D721Med (cell line): ENCODE measurements around the gene TBC1D5.

Source experiments
- DNase-seq: peaks from one replicate; pipeline ENCODE4 v3.0.0; 2011; ENCODE audit warnings: low spot score; ENCODE audit not compliant: insufficient read length
- FAIRE-seq: peaks from 2 replicates; lab custom pipeline; 2011; peaks lifted over from hg19 to GRCh38; lab: Jason Lieb, UNC
- TF ChIP-seq, protein P1 (sequence below): IDR thresholded peaks from 2 replicates; pipeline ENCODE4 v1.5.1; 2012; ENCODE audit warnings: mild to moderate bottlenecking, control low read depth; ENCODE audit not compliant: insufficient read depth; ENCODE audit errors: missing control alignments

The TBC1D5 gene

DNA sequence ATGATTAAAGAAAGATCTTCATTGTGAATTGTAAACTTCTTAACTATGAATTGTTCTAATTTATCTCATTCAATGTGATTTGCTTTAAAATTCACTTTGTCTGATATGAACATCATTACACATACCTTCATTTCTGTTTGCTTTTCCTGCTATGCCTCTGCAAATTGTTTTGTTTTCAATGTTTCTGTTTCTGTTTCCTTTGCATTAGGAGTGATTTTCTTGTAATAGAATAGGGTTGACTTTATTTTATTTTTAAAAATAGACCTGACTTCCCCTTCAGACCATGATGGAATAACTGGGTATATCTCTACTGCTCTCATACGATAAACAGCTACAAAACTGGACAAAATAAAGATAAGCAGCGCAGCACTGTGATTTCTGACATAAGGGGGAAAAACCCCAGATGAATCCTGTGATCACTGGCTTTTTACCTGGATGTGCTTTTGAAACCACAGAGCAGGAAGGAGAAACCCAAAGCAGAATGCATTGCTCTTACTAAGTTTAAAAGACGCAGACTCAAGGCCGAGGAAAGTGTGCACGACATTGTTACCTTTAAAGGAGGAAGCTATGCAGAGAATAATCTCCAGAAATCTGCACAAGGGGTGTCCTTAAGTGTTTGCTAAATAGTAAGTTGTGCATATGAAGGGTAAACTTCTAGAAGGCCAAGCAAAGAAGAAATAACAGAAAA lies 420.2 kb downstream of the TBC1D5 start:
- no peak for FAIRE-seq
- DNase-seq: no peak

DNA sequence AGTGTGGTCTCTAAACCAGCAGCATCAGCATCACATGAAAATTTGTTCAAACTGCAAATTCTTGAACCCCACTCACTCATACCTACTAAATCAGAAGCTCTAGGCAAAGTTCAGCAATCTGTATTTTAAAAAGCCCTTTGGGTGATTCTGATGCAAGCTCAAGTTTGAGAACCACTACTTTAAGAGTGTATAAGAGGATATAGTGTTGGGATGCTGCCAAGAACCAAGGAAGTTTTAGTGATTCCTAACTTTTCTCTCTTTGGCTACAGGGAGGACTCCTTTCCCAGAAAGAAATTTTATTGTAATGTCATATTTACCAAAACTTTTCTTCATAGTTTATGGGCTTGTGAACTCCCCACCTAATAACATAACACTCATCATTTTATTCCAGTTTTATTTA lies 422.2 kb downstream of the TBC1D5 start:
- TF ChIP-seq, protein P1, sequence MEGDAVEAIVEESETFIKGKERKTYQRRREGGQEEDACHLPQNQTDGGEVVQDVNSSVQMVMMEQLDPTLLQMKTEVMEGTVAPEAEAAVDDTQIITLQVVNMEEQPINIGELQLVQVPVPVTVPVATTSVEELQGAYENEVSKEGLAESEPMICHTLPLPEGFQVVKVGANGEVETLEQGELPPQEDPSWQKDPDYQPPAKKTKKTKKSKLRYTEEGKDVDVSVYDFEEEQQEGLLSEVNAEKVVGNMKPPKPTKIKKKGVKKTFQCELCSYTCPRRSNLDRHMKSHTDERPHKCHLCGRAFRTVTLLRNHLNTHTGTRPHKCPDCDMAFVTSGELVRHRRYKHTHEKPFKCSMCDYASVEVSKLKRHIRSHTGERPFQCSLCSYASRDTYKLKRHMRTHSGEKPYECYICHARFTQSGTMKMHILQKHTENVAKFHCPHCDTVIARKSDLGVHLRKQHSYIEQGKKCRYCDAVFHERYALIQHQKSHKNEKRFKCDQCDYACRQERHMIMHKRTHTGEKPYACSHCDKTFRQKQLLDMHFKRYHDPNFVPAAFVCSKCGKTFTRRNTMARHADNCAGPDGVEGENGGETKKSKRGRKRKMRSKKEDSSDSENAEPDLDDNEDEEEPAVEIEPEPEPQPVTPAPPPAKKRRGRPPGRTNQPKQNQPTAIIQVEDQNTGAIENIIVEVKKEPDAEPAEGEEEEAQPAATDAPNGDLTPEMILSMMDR: no peak
- FAIRE-seq: no peak
- no peak for DNase-seq

More for the DNA sequence above, 420.2 kb downstream of the TBC1D5 start:
- TF ChIP-seq, protein P1: no peak

DNA sequence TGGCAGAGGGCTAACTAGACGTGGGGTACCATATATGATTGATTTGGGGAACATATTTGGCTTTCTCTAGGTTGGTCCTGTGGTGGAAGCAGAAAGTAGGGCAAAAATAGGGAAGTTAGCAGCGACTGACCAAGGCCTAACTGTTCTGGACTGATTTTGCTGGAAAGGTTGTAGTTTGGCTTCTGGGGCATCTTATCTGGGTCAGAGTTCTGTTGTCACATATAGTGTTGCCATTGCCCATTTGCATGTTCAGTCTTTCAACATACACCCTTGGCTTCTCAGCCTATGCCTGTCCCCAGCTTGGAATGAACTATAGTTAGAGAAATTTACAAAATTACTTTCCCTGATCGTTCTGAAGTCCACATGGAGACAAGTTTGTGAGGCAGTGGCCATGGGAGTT lies 426.5 kb downstream of the TBC1D5 start:
- FAIRE-seq (no peak), DNase-seq (no peak)
- TF ChIP-seq, protein P1: no peak

DNA sequence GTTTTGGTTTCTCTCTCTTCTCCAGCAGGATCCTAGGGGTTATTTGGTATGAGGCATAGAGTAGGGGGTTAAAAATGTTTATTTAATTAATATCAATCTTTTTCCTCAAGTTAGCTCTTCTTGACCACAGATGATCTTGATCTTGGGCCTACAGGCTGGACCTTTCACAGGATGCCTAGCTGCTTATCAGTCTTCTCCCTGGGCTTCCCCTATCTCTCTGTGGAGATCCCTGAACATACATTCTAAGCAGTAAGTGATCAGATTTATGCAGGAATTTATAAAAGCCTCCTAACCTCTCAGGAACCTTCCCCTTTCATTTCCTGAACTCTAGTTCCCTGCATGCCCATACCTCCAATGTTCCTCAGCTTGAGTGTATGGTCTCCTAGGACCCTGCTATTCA lies 428.3 kb downstream of the TBC1D5 start:
- DNase-seq: no peak
- FAIRE-seq: no peak
- TF ChIP-seq, protein P1: no peak

DNA sequence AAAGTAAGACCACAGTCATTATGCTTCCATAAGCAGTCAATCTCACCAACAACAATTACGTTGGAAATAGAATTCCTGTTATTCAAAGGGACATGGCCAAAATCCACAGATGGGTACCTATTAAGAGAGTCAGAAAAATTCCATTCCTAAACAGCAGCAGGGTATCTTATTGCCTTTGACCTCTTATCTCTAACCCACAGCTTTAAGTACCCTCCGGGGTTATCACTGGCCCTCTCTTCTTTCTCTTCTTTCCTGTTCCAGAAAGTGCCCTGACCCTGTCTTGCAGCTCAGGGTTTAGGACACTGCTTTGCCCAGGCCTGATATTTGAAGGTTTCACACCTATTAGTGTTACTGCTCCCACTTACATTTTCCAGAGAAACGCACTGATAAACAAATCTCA lies 428.7 kb downstream of the TBC1D5 start:
- TF ChIP-seq, protein P1: no peak
- DNase-seq: no peak
- no peak for FAIRE-seq

DNA sequence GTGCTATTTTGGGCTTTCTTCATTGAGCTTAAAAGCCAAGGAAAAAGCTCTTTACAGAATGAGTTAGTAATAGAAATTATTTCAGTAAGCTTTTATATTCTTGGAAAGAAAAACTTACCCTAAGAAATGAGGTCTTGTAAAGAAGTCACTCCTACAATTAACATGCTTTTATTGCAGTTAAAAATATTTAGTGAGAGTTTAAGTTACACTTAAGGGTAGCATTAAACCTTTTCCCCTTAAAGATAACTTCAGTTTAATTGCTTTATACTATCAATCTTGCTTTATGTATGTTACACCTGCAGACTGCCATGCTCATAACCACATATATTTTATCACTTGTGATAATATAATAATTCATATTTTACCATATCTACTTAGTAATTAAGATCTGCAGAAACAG lies 431.4 kb downstream of the TBC1D5 start:
- DNase-seq (no peak), FAIRE-seq (no peak)
- TF ChIP-seq, protein P1: no peak

DNA sequence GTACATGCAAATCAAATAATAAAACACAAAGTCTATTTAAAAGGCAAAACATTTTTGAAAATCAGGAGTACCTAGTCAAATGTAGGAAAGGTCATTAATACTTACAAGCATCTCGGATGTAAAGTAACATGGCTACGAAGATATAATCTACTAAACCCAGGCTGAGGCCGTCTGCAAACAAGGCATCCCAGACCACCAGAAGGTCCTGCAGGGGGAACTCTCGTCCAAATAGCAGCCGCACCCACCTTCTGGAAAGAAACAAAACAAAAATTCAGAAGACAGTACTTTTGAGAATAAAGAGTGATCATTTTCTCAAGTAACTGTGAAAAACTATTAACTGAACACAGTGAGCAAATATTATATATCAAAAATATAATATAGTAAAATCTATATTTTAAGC lies 434.5 kb downstream of the TBC1D5 start:
- DNase-seq (no peak), FAIRE-seq (no peak)
- TF ChIP-seq, protein P1: no peak
